NOMO-1 (cell line): ENCODE data around the gene DPYSL4.
"Not testable (repeated sequence)": the region's sequence is repeated elsewhere in the genome, so short reads cannot be mapped to it uniquely, and the experiment has no call there.

ENCODE experiments used
- DNase-seq, 2 experiments: peaks; one replicate each; lab custom pipeline; 2025; ENCODE audit not compliant: unreplicated experiment in 2 of 2; lab: John Stamatoyannopoulos, UW

The DPYSL4 gene

DNA sequence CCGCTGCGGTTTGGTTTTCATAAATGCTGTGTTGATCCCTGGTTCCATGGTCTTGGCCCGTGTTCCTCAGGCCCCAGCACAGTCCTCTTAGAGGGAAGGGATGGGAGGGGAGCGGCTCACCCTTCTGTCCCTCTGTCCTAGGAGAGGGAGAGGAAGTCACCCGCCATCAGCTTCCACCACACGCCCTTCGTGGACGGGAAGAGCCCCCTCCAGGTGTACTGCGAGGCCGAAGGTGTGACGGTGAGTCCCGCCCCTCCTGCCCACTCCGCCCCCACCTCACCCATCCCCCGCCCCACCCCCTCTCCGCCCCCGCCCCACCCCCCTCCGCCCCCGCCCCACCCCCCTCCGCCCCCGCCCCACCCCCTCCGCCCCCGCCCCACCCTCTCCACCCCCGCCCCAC lies 37.5 kb upstream of the DPYSL4 start:
- DNase-seq, result no peak

DNA sequence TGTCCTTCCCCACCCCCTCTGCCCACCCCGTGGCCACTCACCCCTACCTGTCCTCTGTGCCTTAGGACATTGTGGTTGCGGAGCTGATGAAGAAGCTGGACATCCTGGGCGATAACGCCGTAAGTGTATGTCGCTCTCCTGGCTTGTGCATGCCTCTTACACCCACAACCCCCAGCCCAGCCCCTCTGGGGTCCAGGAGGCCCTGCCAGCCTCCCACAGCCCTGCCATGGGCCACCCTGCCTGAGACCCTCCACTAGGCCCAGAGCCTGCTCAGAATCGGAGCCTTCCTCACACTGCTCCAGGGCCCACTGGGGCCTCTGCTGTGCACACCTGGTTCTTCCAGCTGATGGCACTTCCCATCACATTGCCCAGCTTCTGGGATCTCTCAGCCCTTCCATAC lies 36.8 kb upstream of the DPYSL4 start:
- DNase-seq, result no peak

DNA sequence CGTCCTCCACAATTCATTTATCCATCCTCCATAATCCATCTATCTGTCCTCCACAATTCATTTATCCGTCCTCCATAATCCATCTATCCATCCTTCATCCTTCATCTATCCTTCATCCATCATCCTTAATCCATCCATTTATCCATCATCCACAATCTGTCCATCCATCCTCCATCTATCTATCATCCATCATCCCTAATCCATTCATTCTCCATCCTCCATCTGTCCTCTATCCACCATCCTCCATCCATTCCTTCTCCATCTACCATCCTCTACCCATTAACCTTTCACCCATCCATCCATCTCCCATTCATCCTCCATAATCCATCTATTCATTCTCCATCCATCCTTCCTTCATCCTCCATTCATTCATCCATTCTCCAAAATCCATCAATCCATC lies 36.0 kb upstream of the DPYSL4 start:
- no peak for DNase-seq

DNA sequence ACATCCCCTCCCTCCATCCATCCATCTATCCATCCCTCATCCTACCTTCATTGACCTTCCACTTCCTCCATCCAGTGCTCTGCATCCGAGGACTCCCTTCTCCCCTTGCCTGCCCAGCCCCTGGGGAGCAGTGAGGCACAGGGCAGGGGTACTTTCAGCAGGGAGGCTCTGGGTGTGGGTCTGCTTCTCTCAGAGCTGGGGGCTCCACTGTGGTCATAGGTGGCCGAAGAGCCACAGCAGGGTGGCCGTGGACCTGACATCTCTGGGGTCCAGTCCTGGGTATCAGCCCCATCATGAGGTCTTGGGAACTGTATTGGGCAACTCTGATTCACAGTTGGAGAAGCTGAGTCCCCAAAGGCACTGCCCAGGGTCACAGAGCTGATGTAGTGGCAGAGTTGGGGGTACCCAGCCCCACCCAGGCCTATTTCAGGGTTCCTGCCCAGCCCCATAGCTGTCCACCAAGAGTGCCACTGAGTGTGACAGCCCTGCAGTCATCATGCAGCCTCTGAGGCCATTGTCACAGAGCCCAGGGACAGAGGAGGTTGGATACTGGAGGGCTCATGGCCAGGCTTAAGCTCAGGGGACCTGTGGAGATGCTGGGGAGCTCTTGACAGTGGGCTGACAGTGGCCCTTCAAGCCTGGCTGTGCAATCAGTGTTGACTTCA lies 35.3 kb upstream of the DPYSL4 start:
- no peak for DNase-seq

DNA sequence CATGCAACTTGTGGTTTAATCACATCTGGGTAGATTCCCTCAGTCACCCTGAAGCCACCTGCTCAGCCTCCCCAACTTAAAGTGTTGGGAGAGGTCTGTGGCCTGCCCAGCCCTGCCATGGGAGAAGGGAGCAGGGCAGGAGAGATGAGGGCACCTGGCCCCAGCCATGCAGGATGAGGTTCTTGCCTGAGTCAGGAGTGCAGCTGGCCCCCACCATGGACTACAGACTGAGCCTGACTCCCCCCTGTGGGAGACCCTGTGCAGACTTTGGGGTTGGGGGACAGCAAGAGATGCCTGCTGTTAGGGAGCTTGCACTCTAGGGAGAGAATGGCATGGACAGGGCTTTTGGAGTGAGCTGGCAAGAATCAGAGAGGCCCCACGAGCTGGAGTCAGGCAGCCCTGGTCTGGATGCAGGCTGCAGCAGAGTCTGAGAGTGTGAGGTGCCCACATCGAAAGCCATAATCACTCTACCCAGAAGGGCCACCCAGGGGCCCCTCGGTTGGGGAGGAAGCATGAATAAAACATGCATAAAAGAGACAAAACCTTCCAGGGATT lies 34.7 kb upstream of the DPYSL4 start:
- no peak for DNase-seq

DNA sequence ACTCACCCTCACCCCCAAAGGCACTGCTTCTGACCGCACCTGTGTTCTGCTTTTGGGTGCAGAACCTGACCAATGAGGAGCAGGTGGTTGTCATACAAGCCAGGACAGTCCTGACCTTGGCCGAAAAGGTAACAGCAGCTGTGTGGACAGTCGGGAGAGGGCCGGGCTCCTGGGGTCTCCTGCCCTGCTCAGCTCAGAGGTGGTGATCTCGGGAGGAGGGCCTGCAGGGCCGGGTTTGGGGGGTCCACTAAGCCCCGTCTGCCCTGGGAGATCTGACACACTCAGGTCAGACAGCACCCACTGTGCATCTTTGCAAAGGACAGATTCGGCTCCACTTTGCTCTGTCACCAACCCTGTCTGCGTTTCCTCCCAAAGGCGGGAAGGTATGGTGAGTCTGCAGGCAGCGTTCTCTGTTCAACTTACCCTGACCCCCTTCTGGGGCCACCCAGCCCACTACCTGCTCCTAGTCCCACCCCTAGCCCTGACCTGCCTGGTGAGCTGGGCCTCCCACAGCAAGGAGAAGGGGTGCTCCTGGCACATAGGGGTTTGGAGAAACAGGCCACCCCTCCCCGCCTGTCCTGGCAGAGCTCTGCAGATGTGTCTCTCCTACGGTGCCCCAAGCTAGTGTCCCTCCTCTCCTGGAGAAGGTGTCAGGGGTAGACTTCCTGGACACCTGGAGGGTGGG lies 33.7 kb upstream of the DPYSL4 start:
- no peak for DNase-seq

DNA sequence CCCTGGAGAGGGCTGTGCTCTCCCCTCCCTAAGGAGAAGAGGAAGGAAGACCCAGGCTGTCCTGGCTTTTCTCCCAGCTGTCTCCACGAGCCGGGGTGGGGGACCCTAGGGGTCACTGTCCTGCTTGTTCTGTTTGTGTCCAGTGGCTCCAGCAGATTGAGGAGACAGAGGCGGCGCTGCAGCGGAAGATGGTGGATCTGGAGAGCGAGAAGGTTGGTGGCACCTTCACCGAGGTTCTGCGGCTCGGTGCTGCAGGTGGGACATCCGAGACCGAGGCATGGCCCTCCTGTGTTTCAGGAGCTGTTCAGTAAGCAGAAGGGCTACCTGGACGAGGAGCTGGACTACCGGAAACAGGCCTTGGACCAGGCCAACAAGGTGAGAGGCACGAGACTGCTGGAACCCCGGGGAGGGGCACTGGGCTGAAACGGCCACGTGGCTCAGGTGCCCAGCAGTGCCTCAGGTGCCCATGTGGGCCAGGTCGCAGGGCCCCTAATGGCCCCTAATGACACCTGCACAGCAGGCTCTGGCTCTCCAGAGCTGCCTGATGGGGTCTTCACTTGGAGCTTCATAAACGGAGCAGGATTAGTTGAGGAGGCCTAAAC lies 33.0 kb upstream of the DPYSL4 start:
- DNase-seq, result no peak

DNA sequence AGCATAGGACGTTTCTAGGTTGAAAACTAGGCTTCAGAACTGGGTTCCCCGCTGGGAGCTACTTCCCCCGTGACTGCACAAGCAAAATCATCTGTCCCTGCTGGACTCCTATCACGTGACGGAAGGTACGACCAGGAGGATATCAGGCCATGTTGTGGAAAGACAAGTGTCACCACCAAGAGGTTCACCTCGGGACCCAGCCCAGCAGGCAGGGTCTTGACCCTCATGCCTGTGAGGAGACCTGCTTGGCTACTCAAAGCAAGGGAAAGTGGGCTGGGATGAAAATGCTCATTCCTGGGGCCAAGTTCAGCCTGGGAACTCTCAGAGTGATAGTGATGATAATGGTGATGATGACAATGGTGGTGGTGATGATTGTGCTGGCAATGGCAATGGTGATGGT lies 32.3 kb upstream of the DPYSL4 start:
- no peak for DNase-seq

DNA sequence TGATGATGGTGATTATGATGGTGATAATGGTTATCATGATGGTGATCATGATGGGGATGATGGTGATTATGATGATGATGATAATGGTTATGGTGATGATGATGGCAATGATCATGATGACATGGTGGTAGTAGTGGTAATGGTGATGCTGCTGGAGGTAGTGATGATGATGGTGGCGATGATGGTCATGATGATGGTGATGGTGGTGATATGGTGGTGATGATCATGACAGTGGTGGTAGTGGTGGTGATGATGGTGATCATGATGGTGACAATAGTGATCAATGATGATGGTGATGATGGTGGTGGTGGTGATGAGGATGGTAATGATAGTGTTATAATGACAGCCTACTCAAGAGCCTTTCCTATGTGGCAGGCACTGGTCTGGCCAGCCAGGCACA lies 31.8 kb upstream of the DPYSL4 start:
- DNase-seq, result no peak

DNA sequence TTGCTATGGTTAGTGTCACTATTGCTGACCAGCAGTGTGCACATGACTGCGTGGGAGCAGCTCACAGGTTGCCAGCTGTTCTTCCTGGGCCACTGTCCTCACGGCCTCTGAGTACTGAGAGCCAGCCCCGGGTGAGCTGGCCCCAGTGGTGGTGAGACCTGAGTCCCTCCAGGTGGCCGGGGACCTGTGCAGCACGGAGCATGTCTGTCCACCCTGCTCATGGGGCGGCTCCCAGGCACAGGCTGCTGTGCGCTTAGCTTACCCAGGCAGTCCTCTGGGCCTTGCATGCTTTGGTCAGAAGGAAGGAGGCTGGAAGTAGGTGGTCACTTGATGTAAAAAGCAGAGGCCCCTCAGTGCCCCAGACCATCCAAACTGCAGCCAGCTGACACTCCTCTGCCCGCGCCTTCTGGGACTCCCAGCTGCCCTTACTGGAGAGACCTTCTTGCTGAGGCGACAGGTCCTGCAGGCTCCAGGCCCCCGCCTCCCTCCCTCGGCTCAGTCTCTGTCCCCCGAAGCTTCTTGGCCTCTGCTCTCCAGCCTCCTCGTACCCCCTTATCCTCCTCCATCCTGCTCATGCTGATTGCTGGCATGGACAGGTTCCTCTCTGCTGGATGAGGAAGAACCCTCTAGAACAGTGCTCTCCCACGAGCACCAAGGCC lies 30.9 kb upstream of the DPYSL4 start:
- no peak for DNase-seq

DNA sequence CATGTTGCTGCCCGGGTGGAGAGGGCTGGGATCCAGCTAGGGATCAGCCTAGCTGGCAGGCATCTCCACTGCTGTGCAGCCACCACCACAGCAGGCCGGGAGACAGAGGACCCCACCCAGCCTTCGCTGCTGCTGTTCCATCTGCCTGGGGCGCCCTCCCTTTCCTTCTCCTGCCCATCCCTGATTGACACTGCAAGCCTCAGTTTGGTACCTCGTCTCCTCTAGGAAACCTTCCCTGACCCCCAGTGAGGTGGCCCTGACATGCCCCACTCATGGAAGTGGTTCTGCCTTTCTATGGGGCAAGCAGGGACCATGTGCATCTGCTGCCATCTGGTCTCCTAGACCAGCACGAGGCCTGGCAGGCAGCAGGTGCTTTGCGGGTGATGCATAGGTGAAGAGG lies 30.4 kb upstream of the DPYSL4 start:
- no peak for DNase-seq

DNA sequence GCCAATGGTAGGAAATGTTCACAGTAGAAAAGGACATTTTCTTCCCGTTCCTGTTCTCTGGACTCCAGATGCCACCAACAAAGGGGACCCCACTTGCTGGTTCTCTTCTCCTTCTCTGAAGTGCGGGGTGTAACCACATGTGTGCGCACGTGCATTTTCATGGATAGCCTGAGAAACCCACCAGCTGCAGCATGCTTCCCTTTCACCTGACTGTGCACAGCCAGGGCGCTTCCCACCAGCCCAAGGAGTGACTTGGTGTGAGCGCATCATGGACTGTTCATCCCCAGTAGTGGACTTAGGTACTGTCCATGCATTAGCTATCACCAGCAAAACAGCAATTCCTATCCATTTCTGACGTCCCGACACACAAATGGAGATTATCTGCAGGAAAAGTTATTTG lies 29.6 kb upstream of the DPYSL4 start:
- DNase-seq, result no peak

DNA sequence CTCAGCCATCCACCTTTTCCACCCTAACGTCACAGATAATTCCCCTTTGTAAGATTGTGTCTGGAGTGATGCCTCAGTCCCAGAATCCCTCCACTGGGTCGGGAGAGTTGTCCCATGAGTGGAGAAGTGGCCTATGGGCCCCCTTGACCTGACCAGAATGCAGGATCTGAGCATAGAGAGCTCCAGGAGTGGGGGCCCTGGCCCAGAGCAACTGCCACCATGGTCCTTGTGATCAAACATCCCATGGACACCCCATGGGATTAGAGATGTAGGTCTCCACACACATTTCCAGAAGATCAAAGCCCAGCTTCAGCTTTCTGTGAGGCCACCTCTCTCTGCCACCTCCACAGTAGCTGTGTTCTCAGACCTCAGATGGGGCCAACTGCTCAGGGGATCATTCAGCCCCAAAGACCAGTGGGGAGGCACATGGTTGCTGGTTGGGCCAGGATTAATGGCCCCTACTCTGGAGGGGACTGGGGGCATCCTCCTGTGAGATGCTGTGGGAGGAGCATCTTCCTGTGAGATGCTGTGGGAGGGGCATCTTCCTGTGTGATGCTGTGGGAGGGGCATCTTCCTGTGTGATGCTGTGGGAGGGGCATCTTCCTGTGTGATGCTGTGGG lies 28.5 kb upstream of the DPYSL4 start:
- no peak for DNase-seq

DNA sequence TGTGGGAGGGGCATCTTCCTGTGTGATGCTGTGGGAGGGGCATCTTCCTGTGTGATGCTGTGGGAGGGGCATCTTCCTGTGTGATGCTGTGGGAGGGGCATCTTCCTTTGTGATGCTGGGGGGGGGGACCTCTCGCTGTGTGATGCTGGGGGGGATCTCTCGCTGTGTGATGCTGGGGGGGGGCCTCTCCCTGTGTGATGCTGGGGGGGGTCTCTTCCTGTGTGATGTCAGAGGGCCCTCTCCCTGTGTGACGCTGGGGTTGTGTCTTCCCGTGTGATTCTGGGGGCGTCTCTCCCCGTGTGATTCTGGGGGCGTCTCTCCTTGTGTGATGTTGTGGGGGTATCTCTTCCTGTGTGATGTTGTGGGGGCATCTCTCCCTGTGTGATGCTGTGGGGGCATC lies 27.9 kb upstream of the DPYSL4 start:
- no peak for DNase-seq

DNA sequence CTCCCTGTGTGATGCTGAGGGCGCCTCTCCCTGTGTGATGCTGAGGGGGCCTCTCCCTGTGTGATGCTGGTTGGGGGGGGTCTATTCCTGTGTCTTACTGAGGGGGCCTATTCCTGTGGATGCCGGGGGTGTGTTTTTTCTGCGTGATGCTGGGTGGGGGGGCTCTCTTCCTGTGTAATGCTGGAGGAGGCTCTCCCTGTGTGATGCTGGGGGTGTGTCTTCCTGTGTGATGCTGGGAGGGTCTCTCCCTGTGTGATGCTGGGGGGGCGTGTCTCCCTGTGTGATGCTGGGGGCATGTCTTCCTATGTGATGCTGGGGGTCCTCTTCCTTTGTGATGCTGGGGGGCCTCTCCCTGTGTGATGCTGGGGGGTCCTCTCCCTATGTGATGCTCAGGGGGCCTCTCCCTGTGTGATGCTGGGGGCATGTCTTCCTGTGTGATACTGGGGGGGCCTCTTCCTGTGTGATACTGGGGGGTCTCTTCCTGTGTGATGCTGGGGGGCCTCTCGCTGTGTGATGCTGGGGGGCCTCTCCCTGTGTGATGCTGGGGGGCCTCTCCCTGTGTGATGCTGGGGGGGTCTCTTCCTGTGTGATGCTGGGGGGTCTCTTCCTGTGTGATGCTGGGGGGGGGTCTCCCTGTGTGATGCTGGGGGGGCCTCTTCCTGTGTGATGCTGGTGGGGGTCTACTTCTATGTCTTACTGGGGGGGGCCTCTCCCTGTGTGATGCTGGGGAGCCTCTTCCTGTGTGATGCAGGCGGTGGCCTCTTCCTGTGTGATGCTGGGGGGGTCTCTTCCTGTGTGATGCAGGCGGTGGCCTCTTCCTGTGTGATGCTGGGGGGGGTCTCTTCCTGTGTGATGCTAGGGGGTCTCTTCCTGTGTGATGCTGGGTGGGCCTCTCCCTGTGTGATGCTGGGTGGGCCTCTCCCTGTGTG lies 27.2 kb upstream of the DPYSL4 start:
- DNase-seq, result not testable (repeated sequence)

DNA sequence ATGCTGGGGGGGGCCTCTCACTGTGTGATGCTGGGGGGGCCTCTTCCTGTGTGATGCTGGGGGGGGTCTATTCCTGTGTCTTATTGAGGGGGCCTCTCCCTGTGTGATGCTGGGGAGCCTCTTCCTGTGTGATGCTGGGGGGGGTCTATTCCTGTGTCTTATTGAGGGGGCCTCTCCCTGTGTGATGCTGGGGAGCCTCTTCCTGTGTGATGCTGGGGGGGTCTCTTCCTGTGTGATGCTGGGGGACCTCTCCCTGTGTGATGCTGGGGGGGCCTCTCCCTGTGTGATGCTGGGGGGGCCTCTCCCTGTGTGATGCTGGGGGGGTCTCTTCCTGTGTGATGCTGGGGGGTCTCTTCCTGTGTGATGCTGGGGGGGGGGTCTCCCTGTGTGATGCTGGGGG lies 26.5 kb upstream of the DPYSL4 start:
- DNase-seq, result not testable (repeated sequence)

DNA sequence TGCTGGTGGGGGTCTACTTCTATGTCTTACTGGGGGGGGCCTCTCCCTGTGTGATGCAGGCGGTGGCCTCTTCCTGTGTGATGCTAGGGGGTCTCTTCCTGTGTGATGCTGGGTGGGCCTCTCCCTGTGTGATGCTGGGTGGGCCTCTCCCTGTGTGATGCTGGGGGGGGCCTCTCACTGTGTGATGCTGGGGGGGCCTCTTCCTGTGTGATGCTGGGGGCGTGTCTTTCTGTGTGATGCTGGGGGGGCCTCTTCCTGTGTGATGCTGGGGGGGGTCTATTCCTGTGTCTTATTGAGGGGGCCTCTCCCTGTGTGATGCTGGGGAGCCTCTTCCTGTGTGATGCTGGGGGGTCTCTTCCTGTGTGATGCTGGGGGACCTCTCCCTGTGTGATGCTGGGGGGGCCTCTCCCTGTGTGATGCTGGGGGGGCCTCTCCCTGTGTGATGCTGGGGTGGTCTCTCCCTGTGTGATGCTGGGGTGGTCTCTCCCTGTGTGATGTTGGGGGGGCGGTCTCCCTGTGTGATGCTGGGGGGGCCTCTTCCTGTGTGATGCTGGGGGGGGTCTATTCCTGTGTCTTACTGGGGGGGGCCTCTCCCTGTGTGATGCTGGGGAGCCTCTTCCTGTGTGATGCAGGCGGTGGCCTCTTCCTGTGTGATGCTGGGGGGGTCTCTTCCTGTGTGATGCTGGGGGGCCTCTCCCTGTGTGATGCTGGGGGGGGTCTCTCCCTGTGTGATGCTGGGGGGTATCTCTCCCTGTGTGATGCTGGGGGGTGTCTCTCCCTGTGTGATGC lies 25.7 kb upstream of the DPYSL4 start:
- DNase-seq, result not testable (repeated sequence)

DNA sequence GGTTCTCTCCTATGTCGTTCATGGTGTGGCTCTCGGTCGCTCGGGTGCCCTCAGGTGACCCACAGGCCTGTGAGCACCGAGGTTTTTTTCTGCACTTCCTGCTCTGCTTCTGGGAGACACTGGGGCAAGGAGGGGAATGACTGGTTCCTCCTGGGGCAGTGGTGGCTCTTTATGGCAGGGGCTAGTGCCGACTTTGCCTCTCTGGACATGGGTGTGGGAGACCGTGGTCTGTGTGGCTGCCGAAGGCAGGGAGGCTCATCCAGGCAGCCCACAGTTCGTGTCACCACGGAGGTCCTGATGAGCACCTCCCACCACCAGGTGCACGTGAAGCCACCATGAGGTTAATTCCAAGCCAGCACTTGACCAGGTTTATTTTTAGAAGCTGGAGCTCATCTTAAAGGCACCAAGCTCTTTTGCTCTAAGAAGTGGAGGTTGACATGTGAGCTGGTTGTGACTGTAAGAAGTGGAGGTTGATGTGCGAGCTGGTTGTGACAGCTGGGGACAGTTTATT lies 24.7 kb upstream of the DPYSL4 start:
- DNase-seq, result no peak
